HEK293T (cell line): ENCODE measurements around the gene XIRP1.

Source experiments
- BHLHE40 ChIP-seq: fragments of 450-650 bp; IDR thresholded peaks from 2 replicates; pipeline ENCODE4 v1.6.1; 2016; ENCODE audit warnings: mild to moderate bottlenecking, moderate library complexity, borderline replicate concordance
- CTBP1 ChIP-seq: fragments of 450-650 bp; IDR thresholded peaks from 2 replicates; pipeline ENCODE4 v1.6.1; 2016; ENCODE audit warnings: borderline replicate concordance
- FOXA1 ChIP-seq: fragments of 450-650 bp; IDR thresholded peaks from 2 replicates; pipeline ENCODE4 v1.6.1; 2016; ENCODE audit warnings: mild to moderate bottlenecking
- SUZ12 ChIP-seq: fragments of 450-650 bp; IDR thresholded peaks from 2 replicates; pipeline ENCODE4 v1.6.1; 2016; ENCODE audit warnings: mild to moderate bottlenecking
- TARDBP ChIP-seq: fragments of 450-650 bp; IDR thresholded peaks from 2 replicates; pipeline ENCODE4 v1.6.1; 2016

DNA sequence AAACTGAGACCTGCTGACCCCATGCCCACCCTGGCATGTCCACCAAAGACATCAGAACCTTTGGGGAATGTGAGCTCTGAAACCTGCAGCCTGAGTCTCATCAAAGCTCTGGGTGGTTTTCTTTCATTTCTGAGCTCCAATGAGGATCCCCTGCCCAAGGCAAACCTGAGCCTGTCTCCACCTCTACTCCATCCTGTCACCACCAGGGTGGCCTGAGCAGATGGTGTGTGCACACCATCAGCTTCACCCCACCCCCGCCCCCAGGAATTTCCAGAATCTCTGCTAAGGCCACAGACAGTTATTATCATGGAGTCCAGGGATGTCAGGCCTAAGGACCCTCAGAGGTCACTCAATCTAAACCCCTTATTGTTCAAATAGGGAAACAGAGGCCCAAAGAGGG lies 1.3 kb downstream of the XIRP1 start:
- no peak for TF ChIP-seq TARDBP
- TF ChIP-seq SUZ12: no peak
- TF ChIP-seq BHLHE40: no peak
- TF ChIP-seq FOXA1: no peak
- no peak for TF ChIP-seq CTBP1
